Measurements from ENCODE around the gene QSOX2. TPM values are rescaled to one million over a fixed set of nuclear protein-coding genes. Genes with fewer than 3 reads are reported as not detected.
A peak's percentile ranks its signal among the peaks of the same experiment; 100 is the strongest.

The QSOX2 gene
- total RNA-seq, 6 donors from 2014 or later = 6.9 to 14.8 (median 10.1) TPM

DNA sequence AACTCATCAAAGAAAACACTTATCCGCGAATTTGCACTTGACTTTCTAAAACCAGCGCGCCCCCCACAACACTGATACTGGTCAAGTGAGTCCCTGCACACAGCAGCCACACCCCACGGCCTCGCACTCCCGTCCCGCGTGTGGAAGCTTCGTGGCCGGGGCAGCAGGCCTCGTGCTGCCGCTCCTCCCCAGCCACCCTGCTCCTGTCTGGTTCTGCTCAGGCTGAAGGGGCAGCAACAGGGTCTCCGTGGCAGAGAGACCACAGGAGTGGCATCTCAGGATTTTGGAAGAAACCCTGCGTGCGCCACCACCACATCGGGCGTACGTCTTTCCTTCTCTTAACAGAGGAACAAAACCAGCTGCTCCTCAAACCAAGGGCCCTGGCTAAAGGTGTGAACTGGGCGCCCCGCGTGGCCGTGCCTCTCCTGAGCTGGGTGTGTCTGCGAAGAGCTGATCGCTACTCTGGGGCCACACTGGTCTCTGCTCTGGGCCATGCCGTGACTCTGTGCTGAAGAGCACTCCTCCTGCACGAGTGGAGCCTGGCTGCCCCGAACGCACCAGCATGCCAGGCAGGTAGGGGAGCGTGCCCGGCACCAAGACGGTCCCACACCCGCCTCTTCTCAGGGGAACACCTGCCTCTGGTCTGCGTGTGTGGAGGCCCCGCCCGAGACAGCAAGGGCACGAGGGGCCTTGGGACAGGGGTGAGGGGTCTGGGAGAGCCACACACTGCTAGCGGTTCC is 23.3 kb downstream of the QSOX2 start:
- WGBS, 2 donors = 96 to 98% methylated on average over 13 to 37 of the region's 38 CpGs
- TF ChIP-seq, protein P1, sequence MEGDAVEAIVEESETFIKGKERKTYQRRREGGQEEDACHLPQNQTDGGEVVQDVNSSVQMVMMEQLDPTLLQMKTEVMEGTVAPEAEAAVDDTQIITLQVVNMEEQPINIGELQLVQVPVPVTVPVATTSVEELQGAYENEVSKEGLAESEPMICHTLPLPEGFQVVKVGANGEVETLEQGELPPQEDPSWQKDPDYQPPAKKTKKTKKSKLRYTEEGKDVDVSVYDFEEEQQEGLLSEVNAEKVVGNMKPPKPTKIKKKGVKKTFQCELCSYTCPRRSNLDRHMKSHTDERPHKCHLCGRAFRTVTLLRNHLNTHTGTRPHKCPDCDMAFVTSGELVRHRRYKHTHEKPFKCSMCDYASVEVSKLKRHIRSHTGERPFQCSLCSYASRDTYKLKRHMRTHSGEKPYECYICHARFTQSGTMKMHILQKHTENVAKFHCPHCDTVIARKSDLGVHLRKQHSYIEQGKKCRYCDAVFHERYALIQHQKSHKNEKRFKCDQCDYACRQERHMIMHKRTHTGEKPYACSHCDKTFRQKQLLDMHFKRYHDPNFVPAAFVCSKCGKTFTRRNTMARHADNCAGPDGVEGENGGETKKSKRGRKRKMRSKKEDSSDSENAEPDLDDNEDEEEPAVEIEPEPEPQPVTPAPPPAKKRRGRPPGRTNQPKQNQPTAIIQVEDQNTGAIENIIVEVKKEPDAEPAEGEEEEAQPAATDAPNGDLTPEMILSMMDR (IDR thresholded peaks at IDR 0.05) = no peak
- no peak for TF ChIP-seq EP300 (IDR thresholded peaks at IDR 0.05)
- TF ChIP-seq POLR2AphosphoS5 (IDR thresholded peaks at IDR 0.05) = no peak
- TF ChIP-seq POLR2A (IDR thresholded peaks at IDR 0.05) = no peak
- H3K36me3 ChIP-seq = peaks cover 6 to 73% (median 40%) of the 10 kb centered on the region in 4 donors

GRCh38 chr9:136220017-136220729 is 25.4 kb downstream of the QSOX2 start:
- peaks cover 8 to 80% (median 52%) of the 10 kb centered on the region in 4 donors for H3K36me3 ChIP-seq
- no peaks in the 10 kb centered on the region for H3K27me3 ChIP-seq
- 89 to 90% methylated on average over 15 of the region's 15 CpGs for WGBS, 2 donors
- no peak for ATAC-seq (ENCODE audit: low FRiP score in 2 of 2)
- H3K4me3 ChIP-seq = no peak overlapping the region
- DNase-seq = peak in 1 of 2 donors; percentile 31
- H3K4me1 ChIP-seq = no peaks in the 10 kb centered on the region
- no peaks in the 10 kb centered on the region for H3K9me3 ChIP-seq
- TF ChIP-seq POLR2A (IDR thresholded peaks at IDR 0.05) (no peak), POLR2AphosphoS5 (IDR thresholded peaks at IDR 0.05) (no peak), EP300 (IDR thresholded peaks at IDR 0.05) (no peak)
- TF ChIP-seq, protein P1 (IDR thresholded peaks at IDR 0.05) = no peak
- no peak overlapping the region for H3K27ac ChIP-seq

More for the DNA sequence above, 23.3 kb downstream of the QSOX2 start:
- no peaks in the 10 kb centered on the region for H3K9me3 ChIP-seq
- no peak overlapping the region for H3K27ac ChIP-seq
- no peaks in the 10 kb centered on the region for H3K27me3 ChIP-seq
- H3K4me3 ChIP-seq = no peak overlapping the region
- H3K4me1 ChIP-seq = no peaks in the 10 kb centered on the region
- ATAC-seq (ENCODE audit: low FRiP score in 2 of 2) (no peak), DNase-seq (peak in 1 of 2 donors; percentile 71)

GRCh38 chr9:136219276-136219675 is 26.3 kb downstream of the QSOX2 start:
- H3K36me3 ChIP-seq = peaks cover 15 to 85% (median 59%) of the 10 kb centered on the region in 4 donors
- DNase-seq = peak in 1 of 2 donors; percentile 33
- no peak for ATAC-seq (ENCODE audit: low FRiP score in 2 of 2)
- 94% methylated on average over 12 to 13 of the region's 13 CpGs for WGBS, 2 donors
- no peaks in the 10 kb centered on the region for H3K27me3 ChIP-seq
- no peaks in the 10 kb centered on the region for H3K4me1 ChIP-seq
- peaks cover 0 to 4% (median under 1%) of the 10 kb centered on the region in 4 donors for H3K9me3 ChIP-seq
- TF ChIP-seq EP300 (IDR thresholded peaks at IDR 0.05) (no peak), POLR2A (IDR thresholded peaks at IDR 0.05) (no peak), POLR2AphosphoS5 (IDR thresholded peaks at IDR 0.05) (no peak)
- TF ChIP-seq, protein P1 (IDR thresholded peaks at IDR 0.05) = no peak
- no peak overlapping the region for H3K4me3 ChIP-seq
- no peak overlapping the region for H3K27ac ChIP-seq

- TF ChIP-seq POLR2A (IDR thresholded peaks at IDR 0.05) (no peak), POLR2AphosphoS5 (IDR thresholded peaks at IDR 0.05) (no peak), EP300 (IDR thresholded peaks at IDR 0.05) (no peak)
- TF ChIP-seq, protein P1 (IDR thresholded peaks at IDR 0.05) = no peak
- H3K4me3 ChIP-seq = no peak overlapping the region
- no peak overlapping the region for H3K27ac ChIP-seq
- 94 to 97% methylated on average over 11 to 13 of the region's 15 CpGs for WGBS, 2 donors
- ATAC-seq (ENCODE audit: low FRiP score in 2 of 2) = no peak
- no peaks in the 10 kb centered on the region for H3K4me1 ChIP-seq
- peaks cover 0 to 7% (median 4%) of the 10 kb centered on the region in 4 donors for H3K9me3 ChIP-seq
- DNase-seq = peak in 1 of 2 donors; percentile 52
- peaks cover 15 to 85% (median 62%) of the 10 kb centered on the region in 4 donors for H3K36me3 ChIP-seq
- H3K27me3 ChIP-seq = no peaks in the 10 kb centered on the region
Observed at GRCh38 chr9:136218673-136219072, 26.9 kb downstream of the QSOX2 start.

Measured in upper lobe of left lung (tissue), 6 donors.